ENCODE results near the gene CD163L1.

- TF ChIP-seq CTCF (IDR thresholded peaks at IDR 0.05; ENCODE audit: borderline replicate concordance, extremely low read depth, low read length, poor library complexity, severe bottlenecking) = no peak
- no peak for TF ChIP-seq EZH2 (IDR thresholded peaks at IDR 0.05; ENCODE audit: borderline replicate concordance, low read depth, low read length, severe bottlenecking)
Observed at GRCh38 chr12:7444537-7444936, 584 bp upstream of the CD163L1 start.

Measured in DND-41 (cell line).